Activated CD8-positive, alpha-beta T cell treated with anti-CD3 and anti-CD28 coated beads for 36 hours (primary cell): Measurements from ENCODE around the gene SMAD3. TPM values are rescaled to one million over a fixed set of nuclear protein-coding genes. Genes with fewer than 3 reads are reported as not detected.

Experiments used
- ATAC-seq: fragments of 200-7000 bp; cut with Tn5 transposase; one replicate; pipeline ENCODE4 v1.10.0; 2021; ENCODE audit warnings: mild to moderate bottlenecking, moderate library complexity
- CTCF ChIA-PET: fragments of 350-600 bp; sonication (Branson Sonifier 250); formaldehyde crosslinking; loops from one replicate; lab custom pipeline; 2021; ENCODE audit warnings: antibody characterized with exemption; lab: Charles Lee
- POLR2A ChIA-PET: fragments of 350-600 bp; sonication (Branson Sonifier 250); formaldehyde crosslinking; loops from one replicate; lab custom pipeline; 2021; ENCODE audit warnings: antibody characterized with exemption; lab: Charles Lee
- DNase-seq: peaks from one replicate; pipeline ENCODE4 v3.0.0-alpha.2; 2020
- H3K27ac Mint-ChIP-seq: one replicate; pipeline ENCODE4 v1.8.0; 2021; ENCODE audit warnings: mild to moderate bottlenecking, mixed read lengths
- H3K27me3 Mint-ChIP-seq: one replicate; pipeline ENCODE4 v1.8.0; 2021; ENCODE audit warnings: mixed read lengths
- H3K36me3 Mint-ChIP-seq: one replicate; pipeline ENCODE4 v1.8.0; 2021; ENCODE audit warnings: low read depth, mixed read lengths
- H3K4me1 Mint-ChIP-seq: one replicate; pipeline ENCODE4 v1.8.0; 2021; ENCODE audit warnings: low read depth, mixed read lengths
- H3K4me3 Mint-ChIP-seq: one replicate; pipeline ENCODE4 v1.8.0; 2021; ENCODE audit warnings: mild to moderate bottlenecking, moderate library complexity, mixed read lengths
- H3K9me3 Mint-ChIP-seq: one replicate; pipeline ENCODE4 v1.8.0; 2021; ENCODE audit warnings: mixed read lengths
- intact Hi-C: fragments of 100-400 bp; cut with micrococcal nuclease; formaldehyde crosslinking; loops from one replicate; pipeline ENCODE4 v1.10.0; 2022
- total RNA-seq, 2 experiments: library from RNA; stranded (reverse); gene quantifications; one replicate each; pipeline ENCODE4 v1.2.3, GENCODE V29; 2021
- TF ChIP-seq, protein P1 (sequence below): fragments of 200-600 bp; IDR thresholded peaks from one replicate; pipeline ENCODE4 v1.8.0; 2022; ENCODE audit warnings: antibody characterized with exemption, mild to moderate bottlenecking

The SMAD3 gene
- total RNA-seq, 2 experiments from 2014 or later: 22.3 to 24.7 TPM

DNA sequence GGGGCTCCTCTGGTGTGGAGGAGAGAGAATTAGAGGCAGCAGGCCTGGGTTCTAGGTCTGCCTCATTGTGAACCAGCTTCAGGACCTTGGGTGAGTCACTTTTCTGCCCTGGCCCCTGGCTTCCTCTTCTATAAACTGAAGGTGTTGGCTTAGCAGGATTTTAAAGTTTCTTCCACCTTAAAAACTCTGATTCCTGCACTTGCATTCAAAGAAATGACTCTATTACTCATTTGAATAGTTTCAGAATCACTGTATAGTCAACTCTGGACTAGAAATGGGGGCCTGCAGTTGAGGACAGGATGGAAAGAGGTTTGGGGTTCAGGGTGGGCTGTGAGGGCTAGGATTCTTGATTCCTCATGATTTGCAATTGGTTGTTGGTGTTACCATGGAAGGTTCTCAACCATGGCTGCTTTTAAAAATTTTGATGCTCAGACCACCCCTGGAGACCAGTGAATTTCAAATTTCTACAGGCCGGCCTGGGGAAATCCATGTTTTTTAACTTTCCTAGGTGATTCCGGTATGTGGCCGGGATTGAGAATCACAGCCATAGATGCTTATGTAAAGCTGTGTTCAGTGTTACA lies 19.9 kb downstream of the SMAD3 start:
- H3K4me1 Mint-ChIP-seq: peaks cover 95% of the 10 kb centered on the region
- peaks cover 5% of the 10 kb centered on the region for H3K9me3 Mint-ChIP-seq
- peak overlapping the region; percentile 32 for H3K4me3 Mint-ChIP-seq
- DNase-seq: peak; percentile 86
- ChIA-PET CTCF (interaction anchor here (1.2 to 8.0 kb wide), 5 partner anchors 13 to 139 kb away, joined by 3 to 46 read pairs (median 3); no protein-coding TSS in a partner anchor), POLR2A (interaction anchor here (1.0 to 3.6 kb wide), 14 partner anchors 9 to 156 kb away, joined by 3 to 51 read pairs (median 6); partner anchors contain the start of gene SMAD3)
- peaks cover 19% of the 10 kb centered on the region for H3K36me3 Mint-ChIP-seq
- ATAC-seq: peak; percentile 72
- H3K27ac Mint-ChIP-seq: peak overlapping the region; percentile 85
- no peaks in the 10 kb centered on the region for H3K27me3 Mint-ChIP-seq
- intact Hi-C loops: loop anchor here (1.0 to 10.0 kb wide), 4 partner anchors 16 to 219 kb away; no protein-coding TSS in a partner anchor
- TF ChIP-seq, protein P1, sequence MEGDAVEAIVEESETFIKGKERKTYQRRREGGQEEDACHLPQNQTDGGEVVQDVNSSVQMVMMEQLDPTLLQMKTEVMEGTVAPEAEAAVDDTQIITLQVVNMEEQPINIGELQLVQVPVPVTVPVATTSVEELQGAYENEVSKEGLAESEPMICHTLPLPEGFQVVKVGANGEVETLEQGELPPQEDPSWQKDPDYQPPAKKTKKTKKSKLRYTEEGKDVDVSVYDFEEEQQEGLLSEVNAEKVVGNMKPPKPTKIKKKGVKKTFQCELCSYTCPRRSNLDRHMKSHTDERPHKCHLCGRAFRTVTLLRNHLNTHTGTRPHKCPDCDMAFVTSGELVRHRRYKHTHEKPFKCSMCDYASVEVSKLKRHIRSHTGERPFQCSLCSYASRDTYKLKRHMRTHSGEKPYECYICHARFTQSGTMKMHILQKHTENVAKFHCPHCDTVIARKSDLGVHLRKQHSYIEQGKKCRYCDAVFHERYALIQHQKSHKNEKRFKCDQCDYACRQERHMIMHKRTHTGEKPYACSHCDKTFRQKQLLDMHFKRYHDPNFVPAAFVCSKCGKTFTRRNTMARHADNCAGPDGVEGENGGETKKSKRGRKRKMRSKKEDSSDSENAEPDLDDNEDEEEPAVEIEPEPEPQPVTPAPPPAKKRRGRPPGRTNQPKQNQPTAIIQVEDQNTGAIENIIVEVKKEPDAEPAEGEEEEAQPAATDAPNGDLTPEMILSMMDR: no peak

DNA sequence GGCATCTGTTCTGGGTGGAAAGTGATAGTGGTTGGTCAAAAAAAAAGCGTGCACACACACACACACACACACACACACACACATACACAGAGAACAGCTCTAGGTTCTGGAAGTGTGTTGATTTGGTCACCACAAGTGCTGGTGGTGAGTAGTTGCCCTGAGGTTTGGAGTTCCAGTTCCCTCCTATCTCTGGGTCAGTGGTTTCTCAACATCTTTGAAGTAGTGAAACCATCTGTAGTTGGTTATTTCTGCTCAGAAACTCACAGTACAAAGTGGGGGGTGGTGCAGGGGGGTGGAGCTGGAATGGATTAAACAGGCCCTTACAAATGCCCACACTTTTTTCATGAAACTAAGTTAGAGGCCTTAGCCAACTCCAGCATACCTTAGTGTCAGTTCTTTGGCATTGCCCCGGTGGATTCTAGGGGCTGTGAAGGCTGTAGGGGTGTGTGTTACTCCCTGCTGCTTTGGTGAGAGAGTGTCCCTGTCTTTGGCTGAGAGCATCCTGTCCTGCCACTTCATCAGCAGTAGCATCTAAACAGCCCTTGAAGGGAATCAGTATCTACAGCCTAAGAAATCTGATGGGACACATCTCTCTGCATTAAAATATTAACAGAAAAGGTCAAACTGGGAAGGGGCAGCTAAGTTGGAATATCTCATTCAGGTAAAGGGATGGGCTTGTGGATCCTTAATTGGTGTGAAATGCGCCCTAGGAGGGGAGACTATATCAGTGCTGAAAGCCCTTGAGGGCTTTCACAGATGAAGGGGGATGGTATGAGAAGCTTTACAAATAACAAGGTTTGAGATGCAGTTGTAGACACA lies 20.6 kb downstream of the SMAD3 start:
- Mint-ChIP-seq H3K27ac (peak overlapping the region; percentile 85), H3K9me3 (peaks cover 5% of the 10 kb centered on the region), H3K4me1 (peaks cover 95% of the 10 kb centered on the region), H3K27me3 (no peaks in the 10 kb centered on the region), H3K4me3 (peak overlapping the region; percentile 32), H3K36me3 (peaks cover 19% of the 10 kb centered on the region)
- DNase-seq: peak; percentile 79
- ChIA-PET POLR2A (interaction anchor here (1.0 to 3.6 kb wide), 13 partner anchors 8 to 155 kb away, joined by 3 to 51 read pairs (median 6); partner anchors contain the start of gene SMAD3), CTCF (interaction anchor here (0.7 to 8.0 kb wide), 6 partner anchors 12 to 140 kb away, joined by 3 to 46 read pairs (median 3); no protein-coding TSS in a partner anchor)
- intact Hi-C loops: loop anchor here (1.0 to 10.0 kb wide), 4 partner anchors 15 to 219 kb away; no protein-coding TSS in a partner anchor
- TF ChIP-seq, protein P1: no peak
- peak; percentile 50 for ATAC-seq

DNA sequence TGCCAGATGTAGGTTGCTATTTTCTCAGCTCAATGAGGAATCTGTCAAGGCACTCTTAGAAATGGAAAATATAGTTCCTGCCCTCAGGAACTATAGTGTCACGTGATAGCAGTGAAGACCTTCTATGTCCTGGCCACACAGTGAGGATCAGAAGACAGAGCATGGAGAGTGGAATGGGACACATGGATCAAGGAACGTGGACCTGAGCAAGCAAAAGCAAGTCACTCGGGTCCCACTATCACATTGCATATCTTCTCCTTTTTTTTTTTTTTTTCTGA lies 21.2 kb downstream of the SMAD3 start:
- no peak overlapping the region for H3K4me3 Mint-ChIP-seq
- ChIA-PET CTCF (interaction anchor here (0.7 to 8.0 kb wide), 4 partner anchors 16 to 140 kb away, joined by 3 to 46 read pairs (median 4); no protein-coding TSS in a partner anchor), POLR2A (interaction anchor here (1.2 to 3.6 kb wide), 8 partner anchors 8 to 61 kb away, joined by 3 to 51 read pairs (median 7); no protein-coding TSS in a partner anchor)
- TF ChIP-seq, protein P1: no peak
- peaks cover 5% of the 10 kb centered on the region for H3K9me3 Mint-ChIP-seq
- intact Hi-C loops: loop anchor here (5.0 to 10.0 kb wide), 3 partner anchors 36 to 218 kb away; no protein-coding TSS in a partner anchor
- H3K27ac Mint-ChIP-seq: peak overlapping the region; percentile 85
- ATAC-seq (no peak), DNase-seq (no peak)
- peaks cover 13% of the 10 kb centered on the region for H3K36me3 Mint-ChIP-seq
- no peaks in the 10 kb centered on the region for H3K27me3 Mint-ChIP-seq
- H3K4me1 Mint-ChIP-seq: peaks cover 95% of the 10 kb centered on the region

DNA sequence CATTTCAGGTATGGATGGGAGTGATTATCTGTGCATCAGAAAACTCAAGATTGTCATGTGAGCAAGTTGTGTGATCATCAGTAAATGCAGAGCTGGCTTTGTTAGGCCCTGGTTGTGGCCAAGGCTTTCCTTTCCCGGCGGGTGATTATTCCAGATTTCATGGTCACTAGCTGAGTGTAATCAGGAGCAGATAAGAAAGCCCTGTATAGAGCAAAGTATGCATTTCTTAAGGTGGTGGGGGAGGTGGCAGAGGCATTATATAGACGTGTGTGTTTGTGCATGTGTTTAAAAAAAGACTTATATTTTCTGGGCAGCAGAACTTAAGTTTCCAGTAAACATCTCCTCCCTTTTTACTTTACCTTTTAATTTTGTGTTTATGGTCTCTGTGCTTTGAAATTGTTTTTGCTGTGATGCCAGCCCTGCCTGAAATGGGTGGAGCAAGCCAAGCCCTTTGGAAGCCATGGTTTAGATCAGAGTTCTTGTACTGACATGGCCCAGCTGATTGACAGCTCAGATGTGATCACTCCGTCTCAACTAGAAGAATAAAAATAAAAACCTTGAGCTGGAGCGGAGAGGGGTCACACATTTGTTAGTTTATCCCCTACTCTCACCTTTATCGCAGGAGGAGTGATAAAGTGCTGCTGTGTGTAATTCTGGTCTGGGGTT lies 22.2 kb downstream of the SMAD3 start:
- intact Hi-C loops: loop anchor here (5.0 to 10.0 kb wide), 3 partner anchors 35 to 217 kb away; no protein-coding TSS in a partner anchor
- Mint-ChIP-seq H3K4me3 (no peak overlapping the region), H3K27me3 (no peaks in the 10 kb centered on the region), H3K36me3 (peaks cover 8% of the 10 kb centered on the region), H3K27ac (no peak overlapping the region), H3K4me1 (peaks cover 94% of the 10 kb centered on the region), H3K9me3 (no peaks in the 10 kb centered on the region)
- CTCF ChIA-PET: interaction anchor here (8.0 kb wide), 1 partner anchor 15 kb away, joined by 46 read pairs; no protein-coding TSS in a partner anchor
- TF ChIP-seq, protein P1: no peak
- no peak for ATAC-seq
- DNase-seq: no peak
- POLR2A ChIA-PET: interaction anchor here (0.6 to 3.0 kb wide), 4 partner anchors 9 to 14 kb away, joined by 3 to 16 read pairs (median 3); no protein-coding TSS in a partner anchor
